OCI-LY7 (cell line): ENCODE results near the gene TRNT1. TPM values are rescaled to one million over a fixed set of nuclear protein-coding genes. Genes with fewer than 3 reads are reported as not detected.
A peak's percentile ranks its signal among the peaks of the same experiment; 100 is the strongest.

Source experiments
- BruUV-seq: library from RNA; stranded (reverse); fragments of 400-500 nt; replicated peaks from 2 replicates; lab custom pipeline; 2021; lab: Mats Ljungman, UMichigan
- CTCF ChIA-PET: fragments of 300-600 bp; sonication (Branson Sonifier 250); formaldehyde crosslinking; loops from one replicate; lab custom pipeline; 2022; ENCODE audit warnings: antibody characterized with exemption; ENCODE audit not compliant: unreplicated experiment; lab: Charles Lee
- POLR2A ChIA-PET: fragments of 300-600 bp; sonication (Branson Sonifier 250); formaldehyde crosslinking; loops from one replicate; lab custom pipeline; 2022; ENCODE audit warnings: antibody characterized with exemption; lab: Charles Lee
- DNase-seq: peaks from one replicate; pipeline ENCODE4 v3.0.0-alpha.2; 2015; ENCODE audit warnings: low spot score
- H2AFZ ChIP-seq: fragments of 200-600 bp; sonication (generic), shearing (Covaris generic); 2 replicates; pipeline ENCODE4 v1.6.1; 2014; ENCODE audit warnings: mild to moderate bottlenecking, antibody characterized with exemption, low read length, moderate library complexity
- H3K27ac ChIP-seq: fragments of 200-600 bp; sonication (generic); 2 replicates; pipeline ENCODE4 v1.5.1; 2014; ENCODE audit warnings: mixed run types, low read depth, mild to moderate bottlenecking, moderate library complexity, low read length, inconsistent platforms; ENCODE audit not compliant: poor library complexity, severe bottlenecking
- H3K36me3 ChIP-seq: fragments of 200-600 bp; sonication (generic); 2 replicates; pipeline ENCODE4 v1.6.1; 2014; ENCODE audit warnings: mild to moderate bottlenecking, antibody characterized with exemption, low read length, moderate library complexity, mixed read lengths; ENCODE audit not compliant: insufficient read depth
- H3K4me1 ChIP-seq: fragments of 200-600 bp; sonication (generic); 2 replicates; pipeline ENCODE4 v1.5.1; 2014; ENCODE audit warnings: mild to moderate bottlenecking, low read length; ENCODE audit not compliant: insufficient read depth, poor library complexity, severe bottlenecking
- H3K4me2 ChIP-seq: fragments of 200-600 bp; sonication (generic); 2 replicates; pipeline ENCODE4 v1.6.1; 2014; ENCODE audit warnings: mild to moderate bottlenecking, low read length
- H3K4me3 ChIP-seq: fragments of 200-600 bp; sonication (generic); 2 replicates; pipeline ENCODE4 v1.5.1; 2014; ENCODE audit warnings: mild to moderate bottlenecking, low read depth, low read length; ENCODE audit not compliant: poor library complexity, severe bottlenecking
- H3K79me2 ChIP-seq: fragments of 200-600 bp; sonication (generic); 2 replicates; pipeline ENCODE4 v1.6.1; 2016; ENCODE audit warnings: low read depth, mild to moderate bottlenecking, low read length, moderate library complexity, mixed read lengths; ENCODE audit not compliant: insufficient read depth
- H3K9me2 ChIP-seq: fragments of 200-600 bp; sonication (generic); 2 replicates; pipeline ENCODE4 v1.6.1; 2016; ENCODE audit warnings: mild to moderate bottlenecking, low read length, mixed read lengths; ENCODE audit not compliant: insufficient read depth
- H3K9me3 ChIP-seq: fragments of 200-600 bp; sonication (generic); 2 replicates; pipeline ENCODE4 v1.6.1; 2014; ENCODE audit warnings: mild to moderate bottlenecking, mixed run types, low read length, mixed read lengths
- H4K20me1 ChIP-seq: fragments of 200-600 bp; sonication (generic); 2 replicates; pipeline ENCODE4 v1.6.1; 2014; ENCODE audit warnings: mild to moderate bottlenecking, antibody characterized with exemption, low read length, moderate library complexity, mixed read lengths; ENCODE audit not compliant: insufficient read depth
- CTCF ChIP-seq: fragments of 200-600 bp; sonication (generic); conservative IDR thresholded peaks from 2 replicates; pipeline ENCODE4 v1.5.1; 2014; ENCODE audit warnings: mild to moderate bottlenecking, antibody characterized with exemption, low read length, moderate library complexity, mixed read lengths
- EZH2phosphoT487 ChIP-seq: fragments of 200-600 bp; sonication (generic); IDR thresholded peaks from 2 replicates; pipeline ENCODE4 v1.6.1; 2018; ENCODE audit warnings: low read depth, borderline replicate concordance, mild to moderate bottlenecking, mixed run types, antibody characterized with exemption, low read length, moderate library complexity, mixed read lengths
- intact Hi-C: fragments of 100-400 bp; cut with micrococcal nuclease; formaldehyde crosslinking; loops from one replicate; pipeline ENCODE4 v1.10.0; 2022; ENCODE audit not compliant: unreplicated experiment
- total RNA-seq, 2 experiments: library from RNA; depleted of rRNA in 1 of 2; stranded (reverse); fragments of >200 nt in 1 of 2; shearing (Covaris generic) in 1 of 2; gene quantifications; 2 replicates each; pipeline ENCODE4 v1.2.3, GENCODE V29; 2014 to 2022

TRNT1 gene
- total RNA-seq, 2 experiments from 2014 or later, result 46.5 to 58.6 TPM

GRCh38 chr3:3119393-3119851, 7.3 kb upstream of the TRNT1 start:
- Histone ChIP-seq H4K20me1 (no peaks in the 10 kb centered on the region), H3K9me3 (no peaks in the 10 kb centered on the region), H2AFZ (no peak overlapping the region), H3K9me2 (no peaks in the 10 kb centered on the region), H3K4me1 (no peaks in the 10 kb centered on the region), H3K27ac (no peak overlapping the region), H3K36me3 (no peaks in the 10 kb centered on the region), H3K79me2 (no peaks in the 10 kb centered on the region), H3K4me3 (no peak overlapping the region), H3K4me2 (no peak overlapping the region)
- no TSS peak for BruUV-seq
- DNase-seq, result no peak
- TF ChIP-seq CTCF (no peak), EZH2phosphoT487 (no peak)
- POLR2A ChIA-PET, result interaction anchor here (1.1 kb wide), 1 partner anchor 23 kb away, joined by 3 read pairs; no protein-coding TSS in a partner anchor
- intact Hi-C loops, result no loop called here
- CTCF ChIA-PET, result no interaction called here

- peak overlapping the region; percentile 72 for H3K4me2 ChIP-seq
- TSS peak; percentile 92 for BruUV-seq
- no peaks in the 10 kb centered on the region for H3K9me2 ChIP-seq
- intact Hi-C loops, result loop anchor here (2.0 kb wide), 1 partner anchor 37 kb away; no protein-coding TSS in a partner anchor
- H3K9me3 ChIP-seq, result no peaks in the 10 kb centered on the region
- peak overlapping the region; percentile 91 for H3K4me3 ChIP-seq
- peaks cover 25% of the 10 kb centered on the region for H3K36me3 ChIP-seq
- H3K79me2 ChIP-seq, result peaks cover 34% of the 10 kb centered on the region
- H2AFZ ChIP-seq, result peak overlapping the region; percentile 92
- peaks cover 20% of the 10 kb centered on the region for H3K4me1 ChIP-seq
- DNase-seq, result no peak
- POLR2A ChIA-PET, result no interaction called here
- CTCF ChIA-PET, result no interaction called here
- H4K20me1 ChIP-seq, result no peaks in the 10 kb centered on the region
- H3K27ac ChIP-seq, result peak overlapping the region; percentile 58
- TF ChIP-seq EZH2phosphoT487 (no peak), CTCF (no peak)
These were observed 763 bp upstream of the TRNT1 start for GRCh38 chr3:3125977-3126376.

- ChIA-PET CTCF (no interaction called here), POLR2A (interaction anchor here (1.0 kb wide), 1 partner anchor 37 kb away, joined by 3 read pairs; no protein-coding TSS in a partner anchor)
- TF ChIP-seq EZH2phosphoT487, result no peak
- TF ChIP-seq CTCF, result no peak
- Histone ChIP-seq H3K4me2 (peak overlapping the region; percentile 82), H4K20me1 (no peaks in the 10 kb centered on the region), H2AFZ (peak overlapping the region; percentile 74), H3K4me3 (peak overlapping the region; percentile 91), H3K36me3 (peaks cover 29% of the 10 kb centered on the region), H3K9me2 (no peaks in the 10 kb centered on the region), H3K27ac (peak overlapping the region; percentile 60), H3K79me2 (peaks cover 34% of the 10 kb centered on the region), H3K9me3 (no peaks in the 10 kb centered on the region), H3K4me1 (peaks cover 20% of the 10 kb centered on the region)
- intact Hi-C loops, result loop anchor here (2.0 kb wide), 1 partner anchor 39 kb away; no protein-coding TSS in a partner anchor
- BruUV-seq, result TSS peak; percentile 58
- DNase-seq, result peak; percentile 24
These were observed 781 bp downstream of the TRNT1 start for GRCh38 chr3:3127432-3128010.
